ENCODE results near the gene APOOL. TPM values are rescaled to one million over a fixed set of nuclear protein-coding genes. Genes with fewer than 3 reads are reported as not detected.

Gene APOOL
- total and polyA plus RNA-seq, 10 of the 15 experiments (the other 5 are each of a cell fraction or from before 2014, with no cell fraction given): 4.4 to 14.7 (median 7.7) TPM

DNA sequence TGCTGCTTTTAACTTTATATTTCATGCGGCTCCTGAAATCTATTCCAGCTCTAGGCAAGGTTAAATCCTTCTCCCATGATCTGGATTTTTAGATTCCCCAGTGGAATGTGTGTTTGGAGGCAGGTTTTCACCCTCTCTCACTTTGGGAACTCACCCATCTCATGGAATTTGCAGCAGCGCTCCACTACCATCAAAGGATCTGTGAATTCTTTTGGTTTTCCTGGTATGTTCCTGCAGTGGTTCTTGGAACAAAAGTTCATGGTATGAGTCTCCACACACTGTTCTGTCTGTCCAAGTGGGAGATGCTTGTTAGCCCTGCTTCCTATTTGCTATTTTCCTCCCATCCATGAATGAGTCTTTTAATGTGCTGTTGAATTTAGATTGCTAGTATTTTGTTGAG, 14.0 kb downstream of the APOOL start:
- intact Hi-C loops (cut with micrococcal nuclease; ENCODE audit: unreplicated experiment) (no loop called here), in situ Hi-C loops (cut with MboI) (no loop called here)
- ATAC-seq (no peak), FAIRE-seq (no peak), DNase-seq (ENCODE audit: low read depth, low spot score) (no peak)
- no peaks in the 10 kb centered on the region for H4K20me1 ChIP-seq (ENCODE audit: control insufficient read depth, insufficient read depth)
- no peaks in the 10 kb centered on the region for H3K4me1 ChIP-seq (ENCODE audit: control insufficient read depth, insufficient read depth, low read length)
- no peaks in the 10 kb centered on the region for H3K36me3 ChIP-seq (ENCODE audit: control insufficient read depth in 2 of 2, insufficient read depth in 2 of 2, low read length in 1 of 2)
- H3K27ac ChIP-seq (ENCODE audit: control insufficient read depth, insufficient read depth): no peak overlapping the region
- ChIA-PET CTCF (no interaction called here), SMC1A (ENCODE audit: uncharacterized antibody, unreplicated experiment) (no interaction called here), RAD21 (ENCODE audit: unreplicated experiment) (no interaction called here), POLR2A (no interaction called here)
- no peak overlapping the region for H3K4me2 ChIP-seq (ENCODE audit: control insufficient read depth, insufficient read depth)
- no peaks in the 10 kb centered on the region for H3K27me3 ChIP-seq (replicated peaks in 1 of 2; ENCODE audit: control insufficient read depth in 2 of 2, insufficient read depth in 2 of 2, low read length in 1 of 2)
- no peak overlapping the region for H3K9ac ChIP-seq (ENCODE audit: control insufficient read depth, insufficient read depth, low read length)
- H2AFZ ChIP-seq (ENCODE audit: control insufficient read depth, low read depth, low read length): no peak overlapping the region
- no peak overlapping the region for H3K4me3 ChIP-seq
- H3K9me3 ChIP-seq (replicated peaks; ENCODE audit: control insufficient read depth, insufficient read depth, low read length): no peaks in the 10 kb centered on the region; the same call in 2 of the 3 replicates
- no TSS peak for BruUV-seq (replicated peaks)
- H3K79me2 ChIP-seq (ENCODE audit: control insufficient read depth, insufficient read depth, low read length): no peaks in the 10 kb centered on the region
- TF ChIP-seq KAT2A (conservative IDR thresholded peaks at IDR 0.05; ENCODE audit: control insufficient read depth, low read depth, low read length) (no peak), RB1 (IDR thresholded peaks at IDR 0.05; ENCODE audit: borderline replicate concordance) (no peak), TCF7 (IDR thresholded peaks at IDR 0.05; ENCODE audit: borderline replicate concordance) (no peak), SP1 (IDR thresholded peaks at IDR 0.05; ENCODE audit: low read depth, low read length) (no peak), SUZ12 (IDR thresholded peaks at IDR 0.05; ENCODE audit: unreplicated experiment) (no peak), RAD21 (IDR thresholded peaks at IDR 0.05; ENCODE audit: insufficient read depth, low read depth, low read length) (no peak), KDM1A (IDR thresholded peaks at IDR 0.05; ENCODE audit: borderline replicate concordance) (no peak)
- TF ChIP-seq, protein P1, sequence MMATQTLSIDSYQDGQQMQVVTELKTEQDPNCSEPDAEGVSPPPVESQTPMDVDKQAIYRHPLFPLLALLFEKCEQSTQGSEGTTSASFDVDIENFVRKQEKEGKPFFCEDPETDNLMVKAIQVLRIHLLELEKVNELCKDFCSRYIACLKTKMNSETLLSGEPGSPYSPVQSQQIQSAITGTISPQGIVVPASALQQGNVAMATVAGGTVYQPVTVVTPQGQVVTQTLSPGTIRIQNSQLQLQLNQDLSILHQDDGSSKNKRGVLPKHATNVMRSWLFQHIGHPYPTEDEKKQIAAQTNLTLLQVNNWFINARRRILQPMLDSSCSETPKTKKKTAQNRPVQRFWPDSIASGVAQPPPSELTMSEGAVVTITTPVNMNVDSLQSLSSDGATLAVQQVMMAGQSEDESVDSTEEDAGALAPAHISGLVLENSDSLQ (IDR thresholded peaks at IDR 0.05): no peak
- WGBS (ENCODE audit: insufficient coverage, insufficient replicate concordance, low lambda C conversion rate, missing lambda C conversion rate): 39% methylated on average over 2 of the region's 2 CpGs

DNA sequence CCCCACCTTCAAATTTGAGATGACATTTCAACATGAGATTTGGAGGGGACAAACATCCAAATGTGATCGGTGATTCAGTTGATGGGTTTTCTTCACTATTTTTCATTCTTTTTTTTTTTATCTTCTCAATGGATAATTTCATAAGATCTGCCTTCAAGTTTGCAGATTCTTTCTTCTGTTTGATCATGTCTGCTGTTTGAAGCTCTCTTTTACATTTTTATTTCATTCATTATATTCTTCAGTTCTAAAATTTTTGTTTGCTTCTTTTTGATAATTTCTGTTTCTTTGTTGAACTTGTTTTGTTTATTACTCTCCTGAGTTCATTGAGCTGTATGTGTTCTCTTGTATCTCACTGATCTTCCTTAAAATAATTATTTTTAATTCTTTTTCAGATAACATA, 14.8 kb downstream of the APOOL start:
- RAD21 ChIA-PET (ENCODE audit: unreplicated experiment): no interaction called here
- WGBS (ENCODE audit: insufficient coverage, insufficient replicate concordance, low lambda C conversion rate, missing lambda C conversion rate): 89% methylated on average over 1 of the region's 1 CpG
- POLR2A ChIA-PET: no interaction called here

More for the DNA sequence above, 14.8 kb downstream of the APOOL start:
- no peak overlapping the region for H2AFZ ChIP-seq (ENCODE audit: control insufficient read depth, low read depth, low read length)
- H3K27me3 ChIP-seq (replicated peaks in 1 of 2; ENCODE audit: control insufficient read depth in 2 of 2, insufficient read depth in 2 of 2, low read length in 1 of 2): no peaks in the 10 kb centered on the region
- no peak overlapping the region for H3K4me3 ChIP-seq
- H3K27ac ChIP-seq (ENCODE audit: control insufficient read depth, insufficient read depth): no peak overlapping the region
- H4K20me1 ChIP-seq (ENCODE audit: control insufficient read depth, insufficient read depth): no peaks in the 10 kb centered on the region
- no TSS peak for BruUV-seq (replicated peaks)
- H3K79me2 ChIP-seq (ENCODE audit: control insufficient read depth, insufficient read depth, low read length): no peaks in the 10 kb centered on the region
- H3K9ac ChIP-seq (ENCODE audit: control insufficient read depth, insufficient read depth, low read length): no peak overlapping the region
- in situ Hi-C loops (cut with MboI) (no loop called here), intact Hi-C loops (cut with micrococcal nuclease; ENCODE audit: unreplicated experiment) (no loop called here)
- H3K36me3 ChIP-seq (ENCODE audit: control insufficient read depth in 2 of 2, insufficient read depth in 2 of 2, low read length in 1 of 2): no peaks in the 10 kb centered on the region
- ChIA-PET SMC1A (ENCODE audit: uncharacterized antibody, unreplicated experiment) (no interaction called here), CTCF (no interaction called here)
- TF ChIP-seq CBX5 (IDR thresholded peaks at IDR 0.05; ENCODE audit: low read depth): 0 out of 2 replicates have a peak, but pooled peaks have one; percentile 54
- TF ChIP-seq, protein P2, sequence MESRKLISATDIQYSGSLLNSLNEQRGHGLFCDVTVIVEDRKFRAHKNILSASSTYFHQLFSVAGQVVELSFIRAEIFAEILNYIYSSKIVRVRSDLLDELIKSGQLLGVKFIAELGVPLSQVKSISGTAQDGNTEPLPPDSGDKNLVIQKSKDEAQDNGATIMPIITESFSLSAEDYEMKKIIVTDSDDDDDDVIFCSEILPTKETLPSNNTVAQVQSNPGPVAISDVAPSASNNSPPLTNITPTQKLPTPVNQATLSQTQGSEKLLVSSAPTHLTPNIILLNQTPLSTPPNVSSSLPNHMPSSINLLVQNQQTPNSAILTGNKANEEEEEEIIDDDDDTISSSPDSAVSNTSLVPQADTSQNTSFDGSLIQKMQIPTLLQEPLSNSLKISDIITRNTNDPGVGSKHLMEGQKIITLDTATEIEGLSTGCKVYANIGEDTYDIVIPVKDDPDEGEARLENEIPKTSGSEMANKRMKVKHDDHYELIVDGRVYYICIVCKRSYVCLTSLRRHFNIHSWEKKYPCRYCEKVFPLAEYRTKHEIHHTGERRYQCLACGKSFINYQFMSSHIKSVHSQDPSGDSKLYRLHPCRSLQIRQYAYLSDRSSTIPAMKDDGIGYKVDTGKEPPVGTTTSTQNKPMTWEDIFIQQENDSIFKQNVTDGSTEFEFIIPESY (IDR thresholded peaks at IDR 0.05): no peak
- H3K4me2 ChIP-seq (ENCODE audit: control insufficient read depth, insufficient read depth): no peak overlapping the region
- H3K4me1 ChIP-seq (ENCODE audit: control insufficient read depth, insufficient read depth, low read length): no peaks in the 10 kb centered on the region
- FAIRE-seq (no peak), DNase-seq (ENCODE audit: low read depth, low spot score) (no peak), ATAC-seq (no peak)
- no peaks in the 10 kb centered on the region; the same call in 2 of the 3 replicates for H3K9me3 ChIP-seq (replicated peaks; ENCODE audit: control insufficient read depth, insufficient read depth, low read length)
